Gastrocnemius medialis (tissue), 4 donors: Measurements from ENCODE around the gene ZNF549. TPM values are rescaled to one million over a fixed set of nuclear protein-coding genes. Genes with fewer than 3 reads are reported as not detected.
A peak's percentile ranks its signal among the peaks of the same experiment; 100 is the strongest.

Experiments used
- ATAC-seq, 2 donors: fragments of 150-250 bp; one replicate each; pipeline ENCODE4 v1.9.1; 2016
- DNase-seq, 2 donors: peaks; one replicate each; pipeline ENCODE4 v3.0.0-alpha.2; 2019
- H3K27ac ChIP-seq, 4 donors: fragments of 200-600 bp; sonication (generic); 1 replicate in 1 of 4; 2 replicates in 3 of 4; pipeline ENCODE4 v1.5.1; 2016 to 2018; ENCODE audit warnings: mild to moderate bottlenecking in 2 of 4, moderate library complexity in 1 of 4
- H3K27me3 ChIP-seq, 3 donors: fragments of 200-600 bp; sonication (generic) in 2 of 3; 1 replicate in 1 of 3; 2 replicates in 2 of 3; pipeline versions ENCODE4 v1.5.1 to v1.6.0; 2016 to 2019; ENCODE audit warnings: mild to moderate bottlenecking in 1 of 3, moderate library complexity in 1 of 3
- H3K36me3 ChIP-seq, 2 donors: fragments of 200-600 bp; sonication (generic) in 1 of 2; one replicate each; pipeline ENCODE4 v1.5.1; 2017 to 2018
- H3K4me1 ChIP-seq, 2 donors: fragments of 200-600 bp; sonication (generic) in 1 of 2; one replicate each; pipeline ENCODE4 v1.5.1; 2016 to 2017; ENCODE audit warnings: mild to moderate bottlenecking in 2 of 2
- H3K4me3 ChIP-seq, 4 donors: fragments of 200-600 bp; sonication (generic) in 3 of 4; 1 replicate in 1 of 4; 2 replicates in 3 of 4; pipeline ENCODE4 v1.5.1; 2016 to 2019; ENCODE audit warnings: mild to moderate bottlenecking in 2 of 4
- H3K9me3 ChIP-seq, 3 donors: fragments of 200-600 bp; sonication (generic) in 2 of 3; 1 replicate in 1 of 3; 2 replicates in 2 of 3; pipeline ENCODE4 v1.5.1; 2016 to 2019
- CTCF ChIP-seq, 5 experiments: fragments of 450-650 bp in 3 of 5; fragments of 200-600 bp in 2 of 5; sonication (generic) in 2 of 5; IDR thresholded peaks in 4 of 5; conservative IDR thresholded peaks in 1 of 5; 1 replicate in 4 of 5; 2 replicates in 1 of 5; pipeline ENCODE4 v1.5.1; 2016 to 2019; ENCODE audit warnings: antibody characterized with exemption in 5 of 5, mild to moderate bottlenecking in 3 of 5, moderate library complexity in 3 of 5
- POLR2A ChIP-seq, 2 donors: fragments of 450-650 bp; IDR thresholded peaks; one replicate each; pipeline ENCODE4 v1.6.1; 2017; ENCODE audit warnings: antibody characterized with exemption in 2 of 2, mild to moderate bottlenecking in 2 of 2, moderate library complexity in 2 of 2
- in situ Hi-C, 4 donors: fragments of 200-750 bp; cut with MboI; loops; one replicate each; pipeline versions ENCODE4 v1.15.0 to v1.8.0; 2017; ENCODE audit warnings: low sequenced_read_pairs in 4 of 4
- intact Hi-C: fragments of 100-400 bp; cut with DNase I; formaldehyde crosslinking; loops from one replicate; pipeline ENCODE4 v1.15.1; 2023; ENCODE audit warnings: low total_unique reads
- total RNA-seq, 4 donors: library from RNA; depleted of rRNA; stranded (reverse); fragments of >200 nt; gene quantifications; one replicate each; pipeline versions ENCODE4 v1.1.0 to v1.2.3, GENCODE V29; 2016

Gene ZNF549
- total RNA-seq, 4 donors from 2014 or later = 1.7 to 3.4 (median 2.3) TPM

- Histone ChIP-seq H3K27ac (no peak overlapping the region), H3K27me3 (no peaks in the 10 kb centered on the region), H3K4me3 (no peak overlapping the region), H3K4me1 (peaks cover 10 to 14% of the 10 kb centered on the region in 2 donors), H3K9me3 (peaks cover 16 to 38% (median 19%) of the 10 kb centered on the region in 3 donors), H3K36me3 (peaks cover 12 to 58% of the 10 kb centered on the region in 2 donors)
- DNase-seq = no peak
- in situ Hi-C loops (loop anchor here in 1 of 4 donors (5.0 kb wide), 1 partner anchor 56 kb away; the partner anchor contains the start of gene ZNF211), intact Hi-C loops (loop anchor here (5.0 kb wide), 1 partner anchor 371 kb away; the partner anchor contains the start of gene ZNF256)
- TF ChIP-seq CTCF (IDR thresholded peaks at IDR 0.05 in 4 of 5, conservative IDR thresholded peaks at IDR 0.05 in 1 of 5) (no peak), POLR2A (IDR thresholded peaks at IDR 0.05) (no peak)
- ATAC-seq = no peak
These were observed 49.5 kb downstream of the ZNF549 start for GRCh38 chr19:57576661-57577060.

GRCh38 chr19:57578487-57579205 is 51.5 kb downstream of the ZNF549 start, which contains the start of gene ZNF416:
TSS of gene ZNF416 (minus strand) at chr19:57578911. CDS start at chr19:57578704, 207 bp downstream.
- peak in 2 of 5 experiments; percentile 11 to 40 for TF ChIP-seq CTCF (IDR thresholded peaks at IDR 0.05 in 4 of 5, conservative IDR thresholded peaks at IDR 0.05 in 1 of 5)
- peak in 1 of 2 donors; percentile 20 for TF ChIP-seq POLR2A (IDR thresholded peaks at IDR 0.05)
- Histone ChIP-seq H3K27ac (peak within 1 kb of the TSS; percentile 48 to 81 (median 76)), H3K36me3 (peaks cover 8 to 38% of the 10 kb centered on the region in 2 donors), H3K9me3 (peaks cover 0 to 19% (median 4%) of the 10 kb centered on the region in 3 donors), H3K27me3 (no peaks in the 10 kb centered on the region), H3K4me3 (peak within 1 kb of the TSS; percentile 70 to 89 (median 80)), H3K4me1 (peaks cover 14 to 20% of the 10 kb centered on the region in 2 donors)
- peak; percentile 100 for ATAC-seq
- intact Hi-C loops = loop anchor here (1.0 to 5.0 kb wide), 11 partner anchors 19 to 424 kb away; partner anchors contain the start of genes ZNF134, ZNF211, ZNF256 and ZNF417
- DNase-seq = peak; percentile 98
- in situ Hi-C loops = loop anchor here in 1 of 4 donors (5.0 kb wide), 1 partner anchor 54 kb away; the partner anchor contains the start of gene ZNF211

GRCh38 chr19:57583104-57583520 is 56.0 kb downstream of the ZNF549 start:
- TF ChIP-seq POLR2A (IDR thresholded peaks at IDR 0.05) (no peak), CTCF (IDR thresholded peaks at IDR 0.05 in 4 of 5, conservative IDR thresholded peaks at IDR 0.05 in 1 of 5) (no peak)
- Histone ChIP-seq H3K4me1 (peaks cover 11 to 23% of the 10 kb centered on the region in 2 donors), H3K27me3 (no peaks in the 10 kb centered on the region), H3K4me3 (peak overlapping the region; percentile 73 to 85 (median 78)), H3K27ac (peak overlapping the region in 1 of 4 donors; percentile 48), H3K9me3 (peaks cover 0 to 5% (median 0%) of the 10 kb centered on the region in 3 donors), H3K36me3 (peaks cover 0 to 7% of the 10 kb centered on the region in 2 donors)
- DNase-seq (no peak), ATAC-seq (no peak)
- in situ Hi-C loops = no loop called here
- intact Hi-C loops = no loop called here

- Histone ChIP-seq H3K36me3 (peaks cover 0 to 13% of the 10 kb centered on the region in 2 donors), H3K27ac (peak within 1 kb of the TSS; percentile 48 to 67 (median 58)), H3K9me3 (peaks cover 0 to 8% (median 0%) of the 10 kb centered on the region in 3 donors), H3K27me3 (no peaks in the 10 kb centered on the region), H3K4me1 (peaks cover 10 to 19% of the 10 kb centered on the region in 2 donors), H3K4me3 (peak within 1 kb of the TSS; percentile 73 to 85 (median 78))
- ATAC-seq (peak; percentile 95 to 98), DNase-seq (peak; percentile 81 to 85)
- no peak for TF ChIP-seq POLR2A (IDR thresholded peaks at IDR 0.05)
- no peak for TF ChIP-seq CTCF (IDR thresholded peaks at IDR 0.05 in 4 of 5, conservative IDR thresholded peaks at IDR 0.05 in 1 of 5)
- in situ Hi-C loops = no loop called here
- intact Hi-C loops = no loop called here
These were observed 56.6 kb downstream of the ZNF549 start, which contains the start of gene ZIK1 for GRCh38 chr19:57583521-57584416. TSS of gene ZIK1 (plus strand) at chr19:57584145. CDS start at chr19:57584357, 212 bp downstream.
